HCT116 (cell line): ENCODE data around the gene STX1A. TPM values are rescaled to one million over a fixed set of nuclear protein-coding genes. Genes with fewer than 3 reads are reported as not detected.
A peak's percentile ranks its signal among the peaks of the same experiment; 100 is the strongest.

Source experiments
- ATAC-seq: fragments of 200-7000 bp; cut with Tn5 transposase; 2 replicates; pipeline ENCODE4 v1.9.1; 2020; ENCODE audit warnings: mild to moderate bottlenecking, moderate library complexity
- BruUV-seq: library from RNA; stranded (reverse); fragments of 400-500 nt; replicated peaks from 2 replicates; lab custom pipeline; 2021; lab: Mats Ljungman, UMichigan
- CTCF ChIA-PET: fragments of 300-600 bp; sonication (Branson Sonifier 250); formaldehyde crosslinking; loops from one replicate; lab custom pipeline; 2021; ENCODE audit warnings: antibody characterized with exemption; lab: Charles Lee
- POLR2A ChIA-PET: fragments of 300-600, 350-600 bp; sonication (Branson Sonifier 250); formaldehyde crosslinking; loops from one replicate; lab custom pipeline; 2021; ENCODE audit warnings: antibody characterized with exemption; lab: Charles Lee
- RAD21 ChIA-PET, 2 experiments: fragments of 300-600 bp; sonication (Branson Sonifier 250); formaldehyde crosslinking; loops; one replicate each; lab custom pipeline; 2023; ENCODE audit warnings: low total read pairs in 2 of 2; ENCODE audit not compliant: uncharacterized antibody in 2 of 2, unreplicated experiment in 2 of 2, low non-redundant PET in 1 of 2; lab: Charles Lee
- DNase-seq: peaks from one replicate; pipeline ENCODE4 v3.0.0-alpha.2; 2010; ENCODE audit warnings: low read depth, low spot score
- H2AFZ ChIP-seq: fragments of 200-600 bp; shearing (Covaris generic), sonication (generic); 2 replicates; pipeline ENCODE4 v1.6.1; 2017; ENCODE audit warnings: low read depth, mixed run types, mixed read lengths, antibody characterized with exemption, low read length; ENCODE audit not compliant: poor library complexity, severe bottlenecking
- H3K27ac ChIP-seq: 2 replicates; pipeline ENCODE4 v1.5.1; 2012; ENCODE audit warnings: low read depth, low read length
- H3K27me3 ChIP-seq: fragments of 200-600 bp; sonication (generic); 2 replicates; pipeline ENCODE4 v1.6.1; 2016; ENCODE audit warnings: mixed run types, low read length, mixed read lengths; ENCODE audit not compliant: insufficient read depth
- H3K36me3 ChIP-seq, 2 experiments: fragments of 200-500 bp in 1 of 2; fragments of 200-600 bp in 1 of 2; sonication (Bioruptor generic) in 1 of 2; sonication (generic) in 1 of 2; 2 replicates each; pipeline versions ENCODE4 v1.5.1 to v1.6.1; 2014 to 2016; ENCODE audit warnings: low read length in 2 of 2, inconsistent platforms in 1 of 2, mixed read lengths in 1 of 2, mixed run types in 1 of 2; ENCODE audit not compliant: insufficient read depth in 2 of 2, control insufficient read depth in 1 of 2
- H3K4me1 ChIP-seq, 2 experiments: fragments of 200-600 bp in 1 of 2; sonication (generic) in 1 of 2; 2 replicates each; pipeline versions ENCODE4 v1.5.1 to v1.6.1; 2012 to 2017; ENCODE audit warnings: low read length in 2 of 2, inconsistent platforms in 1 of 2, mild to moderate bottlenecking in 1 of 2, mixed read lengths in 1 of 2, mixed run types in 1 of 2, moderate library complexity in 1 of 2; ENCODE audit not compliant: insufficient read depth in 2 of 2, control insufficient read depth in 1 of 2
- H3K4me2 ChIP-seq: fragments of 200-600 bp; sonication (generic); 2 replicates; pipeline ENCODE4 v1.6.1; 2017; ENCODE audit warnings: mixed run types, low read length, mixed read lengths
- H3K4me3 ChIP-seq, 2 experiments: fragments of 200-600 bp in 1 of 2; sonication (generic) in 1 of 2; replicated peaks in 1 of 2; 2 replicates each; pipeline ENCODE4 v1.5.1; 2011 to 2016; ENCODE audit warnings: low read length in 2 of 2, control low read depth in 1 of 2, low read depth in 1 of 2, mild to moderate bottlenecking in 1 of 2, mixed read lengths in 1 of 2, mixed run types in 1 of 2
- H3K79me2 ChIP-seq: fragments of 200-600 bp; sonication (generic); 2 replicates; pipeline ENCODE4 v1.6.1; 2017; ENCODE audit warnings: mild to moderate bottlenecking, mixed run types, low read length, moderate library complexity, mixed read lengths; ENCODE audit not compliant: insufficient read depth
- H3K9ac ChIP-seq: fragments of 200-600 bp; sonication (generic); 2 replicates; pipeline ENCODE4 v1.6.1; 2016; ENCODE audit warnings: low read length, mixed read lengths
- H3K9me2 ChIP-seq: fragments of 200-600 bp; sonication (generic), shearing (Covaris generic); 2 replicates; pipeline ENCODE4 v1.6.1; 2017; ENCODE audit warnings: mixed run types, mild to moderate bottlenecking, moderate library complexity; ENCODE audit not compliant: insufficient read depth
- H3K9me3 ChIP-seq, 2 experiments: fragments of 200-500 bp in 1 of 2; fragments of 200-600 bp in 1 of 2; sonication (Bioruptor generic) in 1 of 2; sonication (generic) in 1 of 2; 2 replicates each; pipeline ENCODE4 v1.6.1; 2014 to 2017; ENCODE audit warnings: low read length in 2 of 2, mixed read lengths in 2 of 2, inconsistent platforms in 1 of 2, low read depth in 1 of 2, mild to moderate bottlenecking in 1 of 2, mixed run types in 1 of 2, moderate library complexity in 1 of 2; ENCODE audit not compliant: control insufficient read depth in 1 of 2, insufficient read depth in 1 of 2
- H4K20me1 ChIP-seq: fragments of 200-600 bp; sonication (generic), shearing (Covaris generic); 2 replicates; pipeline ENCODE4 v1.6.1; 2017; ENCODE audit warnings: mixed run types, mild to moderate bottlenecking, moderate library complexity; ENCODE audit not compliant: insufficient read depth
- ATF3 ChIP-seq: IDR thresholded peaks from 2 replicates; pipeline ENCODE4 v1.6.1; 2012
- ELF1 ChIP-seq: IDR thresholded peaks from 2 replicates; pipeline ENCODE4 v1.6.1; 2012; ENCODE audit warnings: low read depth, borderline replicate concordance
- EZH2 ChIP-seq: fragments of 200-600 bp; sonication (generic); IDR thresholded peaks from 2 replicates; pipeline ENCODE4 v1.6.1; 2017; ENCODE audit warnings: antibody characterized with exemption, mixed run types
- POLR2AphosphoS5 ChIP-seq: IDR thresholded peaks from 2 replicates; pipeline ENCODE4 v1.6.1; 2011; ENCODE audit warnings: mild to moderate bottlenecking, low read depth, low read length, moderate library complexity
- SRF ChIP-seq: IDR thresholded peaks from 2 replicates; pipeline ENCODE4 v1.6.1; 2012; ENCODE audit warnings: low read depth
- ZBTB33 ChIP-seq: IDR thresholded peaks from 2 replicates; pipeline ENCODE4 v1.6.1; 2011; ENCODE audit warnings: mild to moderate bottlenecking, low read length, moderate library complexity; ENCODE audit not compliant: insufficient replicate concordance; ENCODE audit errors: extremely low read depth
- intact Hi-C: fragments of 100-400 bp; cut with micrococcal nuclease; formaldehyde crosslinking; loops from 2 replicates; pipeline ENCODE4 v1.10.0; 2022
- total RNA-seq: library from RNA; stranded (reverse); gene quantifications from one replicate; pipeline ENCODE4 v1.2.1, GENCODE V29; 2021; ENCODE audit not compliant: unreplicated experiment

Gene STX1A
- total RNA-seq, 1 experiment from 2014 or later, result 39.4 TPM

GRCh38 chr7:73704640-73705550, 14.6 kb downstream of the STX1A start:
- TF ChIP-seq ELF1 (no peak), SRF (no peak), EZH2 (no peak), ATF3 (no peak), POLR2AphosphoS5 (no peak), ZBTB33 (no peak)
- ChIA-PET CTCF (interaction anchor here (2.1 kb wide), 1 partner anchor 15 kb away, joined by 6 read pairs; the partner anchor contains the start of gene STX1A), POLR2A (interaction anchor here (0.6 to 1.3 kb wide), 2 partner anchors 12 to 643 kb away, joined by 3 to 9 read pairs; no protein-coding TSS in a partner anchor), RAD21 (interaction anchor here in 1 of 2 experiments (0.6 kb wide), 1 partner anchor 11 kb away, joined by 3 read pairs; no protein-coding TSS in a partner anchor)
- Histone ChIP-seq H3K9me2 (no peaks in the 10 kb centered on the region), H3K27ac (peak overlapping the region; percentile 92; the same call in 1 of the 2 replicates), H3K4me3 (no peak overlapping the region), H3K9ac (peak overlapping the region; percentile 58), H3K4me2 (peak overlapping the region; percentile 79), H3K79me2 (peaks cover 25% of the 10 kb centered on the region; the same call in 1 of the 2 replicates), H3K9me3 (no peaks in the 10 kb centered on the region), H4K20me1 (no peaks in the 10 kb centered on the region), H3K4me1 (peaks cover 40 to 73% of the 10 kb centered on the region in 2 experiments), H3K27me3 (no peaks in the 10 kb centered on the region), H3K36me3 (peaks cover 17 to 38% of the 10 kb centered on the region in 2 experiments; a peak in 3 of 4 replicates), H2AFZ (no peak overlapping the region)
- no TSS peak for BruUV-seq
- DNase-seq (no peak), ATAC-seq (no peak)
- intact Hi-C loops, result no loop called here
